Hepatocyte (in vitro differentiated cells): ENCODE measurements around the gene TMEM259.

ENCODE experiments used
- EZH2 ChIP-seq: fragments of 200-600 bp; sonication (generic); IDR thresholded peaks from 2 replicates; pipeline ENCODE4 v1.6.1; 2016; ENCODE audit warnings: antibody characterized with exemption, mild to moderate bottlenecking, borderline replicate concordance
- TF ChIP-seq, protein P1 (sequence below): fragments of 200-600 bp; sonication (generic); IDR thresholded peaks from 2 replicates; pipeline ENCODE4 v1.5.1; 2016; ENCODE audit warnings: antibody characterized with exemption, mild to moderate bottlenecking; ENCODE audit not compliant: poor library complexity

DNA sequence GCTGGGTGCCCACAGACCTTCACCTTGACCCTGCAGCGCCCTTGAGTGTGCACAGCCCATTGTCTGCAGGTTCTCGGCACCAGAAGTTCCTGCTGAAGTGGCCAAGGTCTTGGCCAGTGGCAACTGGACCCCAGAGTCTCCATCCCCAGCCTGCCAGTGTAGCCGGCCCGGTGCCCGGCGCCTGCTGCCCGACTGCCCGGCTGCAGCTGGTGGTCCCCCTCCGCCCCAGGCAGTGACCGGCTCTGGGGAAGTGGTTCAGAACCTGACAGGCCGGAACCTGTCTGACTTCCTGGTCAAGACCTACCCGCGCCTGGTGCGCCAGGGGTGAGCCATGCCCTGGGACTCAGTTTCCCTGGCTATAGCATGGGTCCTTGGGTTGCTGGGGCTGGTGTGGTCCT is 34.1 kb upstream of the TMEM259 start:
- TF ChIP-seq, protein P1, sequence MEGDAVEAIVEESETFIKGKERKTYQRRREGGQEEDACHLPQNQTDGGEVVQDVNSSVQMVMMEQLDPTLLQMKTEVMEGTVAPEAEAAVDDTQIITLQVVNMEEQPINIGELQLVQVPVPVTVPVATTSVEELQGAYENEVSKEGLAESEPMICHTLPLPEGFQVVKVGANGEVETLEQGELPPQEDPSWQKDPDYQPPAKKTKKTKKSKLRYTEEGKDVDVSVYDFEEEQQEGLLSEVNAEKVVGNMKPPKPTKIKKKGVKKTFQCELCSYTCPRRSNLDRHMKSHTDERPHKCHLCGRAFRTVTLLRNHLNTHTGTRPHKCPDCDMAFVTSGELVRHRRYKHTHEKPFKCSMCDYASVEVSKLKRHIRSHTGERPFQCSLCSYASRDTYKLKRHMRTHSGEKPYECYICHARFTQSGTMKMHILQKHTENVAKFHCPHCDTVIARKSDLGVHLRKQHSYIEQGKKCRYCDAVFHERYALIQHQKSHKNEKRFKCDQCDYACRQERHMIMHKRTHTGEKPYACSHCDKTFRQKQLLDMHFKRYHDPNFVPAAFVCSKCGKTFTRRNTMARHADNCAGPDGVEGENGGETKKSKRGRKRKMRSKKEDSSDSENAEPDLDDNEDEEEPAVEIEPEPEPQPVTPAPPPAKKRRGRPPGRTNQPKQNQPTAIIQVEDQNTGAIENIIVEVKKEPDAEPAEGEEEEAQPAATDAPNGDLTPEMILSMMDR: no peak
- no peak for TF ChIP-seq EZH2
